ENCODE results near the gene DCAF15.

DCAF15 gene

GRCh38 chr19:13937479-13938300, 14.6 kb upstream of the DCAF15 start:
- no peak for DNase-seq (ENCODE audit: low read depth in 2 of 2)
- peak overlapping the region; percentile 33 to 51 for H3K4me3 ChIP-seq (replicated peaks in 1 of 2; ENCODE audit: low read depth in 2 of 2, low read length in 2 of 2)
- no peak for TF ChIP-seq CTCF (IDR thresholded peaks at IDR 0.05; ENCODE audit: low read depth, low read length)

GRCh38 chr19:13938301-13939064, 13.8 kb upstream of the DCAF15 start, which contains the start of gene PODNL1:
Gene PODNL1 (minus strand): TSS chr19:13938417. CDS start chr19:13938181, 236 bp downstream.
- H3K4me3 ChIP-seq (replicated peaks in 1 of 2; ENCODE audit: low read depth in 2 of 2, low read length in 2 of 2) = peak within 1 kb of the TSS; percentile 33 to 51
- no peak for TF ChIP-seq CTCF (IDR thresholded peaks at IDR 0.05; ENCODE audit: low read depth, low read length)
- peak; percentile 43 to 84 for DNase-seq (ENCODE audit: low read depth in 2 of 2)

- no peak for TF ChIP-seq CTCF (IDR thresholded peaks at IDR 0.05; ENCODE audit: low read depth, low read length)
- H3K4me3 ChIP-seq (replicated peaks in 1 of 2; ENCODE audit: low read depth in 2 of 2, low read length in 2 of 2) = no peak overlapping the region
- no peak for DNase-seq (ENCODE audit: low read depth in 2 of 2)
Observed at GRCh38 chr19:13942023-13942684, 10.2 kb upstream of the DCAF15 start.

- DNase-seq (ENCODE audit: low read depth in 2 of 2) = no peak
- H3K4me3 ChIP-seq (replicated peaks in 1 of 2; ENCODE audit: low read depth in 2 of 2, low read length in 2 of 2) = no peak overlapping the region
- TF ChIP-seq CTCF (IDR thresholded peaks at IDR 0.05; ENCODE audit: low read depth, low read length) = no peak
Observed at GRCh38 chr19:13946414-13946813, 5.9 kb upstream of the DCAF15 start.

GRCh38 chr19:13951043-13951442, 1.3 kb upstream of the DCAF15 start:
- no peak for DNase-seq (ENCODE audit: low read depth in 2 of 2)
- no peak for TF ChIP-seq CTCF (IDR thresholded peaks at IDR 0.05; ENCODE audit: low read depth, low read length)
- no peak overlapping the region for H3K4me3 ChIP-seq (replicated peaks in 1 of 2; ENCODE audit: low read depth in 2 of 2, low read length in 2 of 2)

- TF ChIP-seq CTCF (IDR thresholded peaks at IDR 0.05; ENCODE audit: low read depth, low read length) = no peak
- H3K4me3 ChIP-seq (replicated peaks in 1 of 2; ENCODE audit: low read depth in 2 of 2, low read length in 2 of 2) = peak overlapping the region; percentile 36 to 49
- DNase-seq (ENCODE audit: low read depth in 2 of 2) = no peak
Observed at GRCh38 chr19:13951799-13952153, 533 bp upstream of the DCAF15 start.

All from cardiac fibroblast (primary cell).